ENCODE data around the gene CSF1. TPM values are rescaled to one million over a fixed set of nuclear protein-coding genes. Genes with fewer than 3 reads are reported as not detected.
"Not testable (repeated sequence)": the region's sequence is repeated elsewhere in the genome, so short reads cannot be mapped to it uniquely, and the experiment has no call there.

The CSF1 gene
- total RNA-seq, result 10 to 100 TPM; 46.8 to 95.4 TPM

DNA sequence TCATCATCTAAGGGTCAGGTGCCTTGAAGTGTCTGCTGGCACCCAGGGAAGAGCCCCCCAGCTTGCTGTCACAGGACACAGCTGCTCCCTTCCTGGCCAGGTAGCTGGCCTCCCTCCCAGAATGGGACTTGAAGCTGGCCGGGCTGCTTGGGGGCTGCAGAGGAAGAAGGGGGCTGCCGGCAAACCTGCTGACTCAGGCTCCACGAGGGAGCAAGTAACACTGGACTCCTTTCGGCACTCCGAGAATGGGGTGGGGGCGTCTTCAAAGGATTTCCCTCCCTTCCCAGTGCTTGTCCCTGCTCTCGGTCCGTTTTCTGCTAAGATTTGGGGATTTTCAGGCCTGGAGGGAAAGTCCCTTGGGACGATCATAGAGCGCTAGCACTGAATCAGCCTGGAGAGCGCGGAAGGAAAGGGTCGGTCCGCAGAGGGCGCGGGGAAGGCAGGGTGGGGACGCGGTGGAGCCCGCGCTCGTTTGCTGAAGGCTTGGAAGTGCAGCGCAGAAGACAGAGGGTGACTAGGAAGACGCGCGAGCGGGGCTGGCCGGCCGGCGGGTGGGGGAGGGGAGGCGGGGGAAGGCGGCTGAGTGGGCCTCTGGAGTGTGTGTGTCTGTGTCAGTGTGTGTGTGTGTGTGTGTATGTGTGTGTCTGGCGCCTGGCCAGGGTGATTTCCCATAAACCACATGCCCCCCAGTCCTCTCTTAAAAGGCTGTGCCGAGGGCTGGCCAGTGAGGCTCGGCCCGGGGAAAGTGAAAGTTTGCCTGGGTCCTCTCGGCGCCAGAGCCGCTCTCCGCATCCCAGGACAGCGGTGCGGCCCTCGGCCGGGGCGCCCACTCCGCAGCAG is at the start of gene CSF1:
Gene CSF1 (plus strand): TSS at position 727 of the 840 bp plus-strand sequence. CDS start 175 bp downstream, outside the sequence.
- peak; percentile 59 for ATAC-seq (replicated peaks)
- Mint-ChIP-seq H3K27ac (peak within 1 kb of the TSS; percentile 97), H3K27me3 (no peaks in the 10 kb centered on the region), H3K36me3 (ENCODE audit: low read depth) (peaks cover 59% of the 10 kb centered on the region), H3K4me3 (peak within 1 kb of the TSS; percentile 88), H3K9me3 (no peaks in the 10 kb centered on the region), H3K4me1 (peaks cover 47% of the 10 kb centered on the region)

GRCh38 chr1:109861616-109862015 is 49.0 kb upstream of the CSF1 start:
- H3K9me3 Mint-ChIP-seq, result peaks cover 14% of the 10 kb centered on the region
- not testable (repeated sequence) for H3K36me3 Mint-ChIP-seq (ENCODE audit: low read depth); H3K4me3 Mint-ChIP-seq; H3K4me1 Mint-ChIP-seq; H3K27ac Mint-ChIP-seq; ATAC-seq (replicated peaks); H3K27me3 Mint-ChIP-seq

GRCh38 chr1:109863667-109864046 is 47.0 kb upstream of the CSF1 start:
- no peak for ATAC-seq (replicated peaks)
- Mint-ChIP-seq H3K36me3 (ENCODE audit: low read depth) (no peaks in the 10 kb centered on the region), H3K4me3 (no peak overlapping the region), H3K4me1 (peaks cover 6% of the 10 kb centered on the region), H3K27ac (no peak overlapping the region), H3K9me3 (peaks cover 14% of the 10 kb centered on the region), H3K27me3 (no peaks in the 10 kb centered on the region)

DNA sequence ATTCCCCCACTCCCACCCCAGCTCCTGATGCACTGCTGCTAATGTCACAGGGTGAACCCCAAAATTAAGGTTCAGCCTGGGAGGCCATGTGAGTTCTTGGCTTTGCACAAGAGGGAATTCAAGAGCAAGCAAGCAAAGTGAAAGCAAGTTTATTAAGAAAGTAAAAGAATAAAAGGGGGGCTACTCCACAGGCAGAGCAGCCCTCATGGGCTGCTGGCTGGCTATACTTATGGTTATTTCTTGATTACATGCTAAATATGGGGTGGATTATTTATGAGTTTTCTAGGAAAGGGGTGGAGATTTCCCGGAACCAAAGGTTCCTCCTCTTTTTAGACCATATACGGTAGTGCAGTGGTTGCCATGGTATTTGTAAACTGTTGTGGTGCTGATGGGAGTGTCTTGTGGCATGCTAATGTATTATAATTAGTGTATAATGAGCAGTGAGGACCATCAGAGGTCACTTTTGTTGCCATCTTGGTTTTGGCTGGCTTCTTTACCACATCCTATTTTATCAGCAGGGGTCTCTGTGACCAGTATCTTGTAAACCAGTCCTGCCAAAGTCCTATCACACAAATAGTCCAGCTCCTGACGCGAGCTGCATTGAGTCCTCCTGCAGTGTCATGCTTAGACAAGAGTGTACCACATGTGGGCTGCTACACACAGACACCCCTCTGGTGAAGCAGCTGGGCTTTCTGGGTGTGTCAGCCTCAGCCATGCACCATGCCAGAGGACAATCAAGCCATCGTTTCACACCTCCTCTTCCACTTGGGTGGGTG is 46.4 kb upstream of the CSF1 start:
- no peaks in the 10 kb centered on the region for H3K27me3 Mint-ChIP-seq
- no peak overlapping the region for H3K27ac Mint-ChIP-seq
- ATAC-seq (replicated peaks), result peak; percentile 38
- peaks cover 6% of the 10 kb centered on the region for H3K4me1 Mint-ChIP-seq
- no peak overlapping the region for H3K4me3 Mint-ChIP-seq
- peaks cover 14% of the 10 kb centered on the region for H3K9me3 Mint-ChIP-seq
- H3K36me3 Mint-ChIP-seq (ENCODE audit: low read depth), result no peaks in the 10 kb centered on the region

DNA sequence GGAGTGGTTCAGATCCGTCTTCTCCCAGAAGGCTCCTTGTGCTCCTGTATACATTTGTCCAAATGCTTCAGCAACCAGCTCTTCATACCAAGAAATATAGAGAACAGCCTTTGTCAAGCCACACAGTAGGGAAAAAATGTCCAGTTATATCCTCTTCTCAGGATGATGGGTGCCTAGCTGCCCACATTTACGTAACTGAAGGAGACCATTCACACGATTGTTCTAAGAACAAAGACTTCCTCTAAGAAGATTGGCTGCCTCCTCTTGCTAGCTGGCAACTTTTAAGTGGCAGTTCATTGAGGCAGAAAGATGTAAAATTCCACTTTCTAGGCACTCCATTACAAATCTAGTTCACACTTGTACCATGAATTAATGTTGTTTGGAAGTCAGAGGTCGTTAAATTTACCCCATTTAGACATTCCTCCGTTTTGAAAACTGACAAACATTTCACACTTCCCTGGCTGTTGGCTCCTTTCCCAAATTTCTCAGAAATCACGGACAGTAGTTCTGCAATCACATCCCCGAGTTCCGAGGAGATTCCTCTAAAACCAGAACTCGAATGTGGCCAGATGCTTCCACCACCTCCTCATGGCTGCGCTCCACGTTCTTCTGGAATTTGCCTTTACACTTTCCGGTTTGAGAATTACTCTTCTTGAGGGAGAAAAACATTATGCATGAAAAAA is 45.6 kb upstream of the CSF1 start:
- Mint-ChIP-seq H3K27ac (no peak overlapping the region), H3K36me3 (ENCODE audit: low read depth) (no peaks in the 10 kb centered on the region), H3K4me3 (no peak overlapping the region), H3K9me3 (peaks cover 10% of the 10 kb centered on the region), H3K27me3 (no peaks in the 10 kb centered on the region), H3K4me1 (peaks cover 6% of the 10 kb centered on the region)
- no peak for ATAC-seq (replicated peaks)

- peaks cover 6% of the 10 kb centered on the region for H3K4me1 Mint-ChIP-seq
- H3K9me3 Mint-ChIP-seq, result peaks cover 8% of the 10 kb centered on the region
- no peaks in the 10 kb centered on the region for H3K27me3 Mint-ChIP-seq
- H3K4me3 Mint-ChIP-seq, result no peak overlapping the region
- peak; percentile 38 for ATAC-seq (replicated peaks)
- H3K36me3 Mint-ChIP-seq (ENCODE audit: low read depth), result no peaks in the 10 kb centered on the region
- no peak overlapping the region for H3K27ac Mint-ChIP-seq
Measured at GRCh38 chr1:109866071-109866470, 44.6 kb upstream of the CSF1 start.

DNA sequence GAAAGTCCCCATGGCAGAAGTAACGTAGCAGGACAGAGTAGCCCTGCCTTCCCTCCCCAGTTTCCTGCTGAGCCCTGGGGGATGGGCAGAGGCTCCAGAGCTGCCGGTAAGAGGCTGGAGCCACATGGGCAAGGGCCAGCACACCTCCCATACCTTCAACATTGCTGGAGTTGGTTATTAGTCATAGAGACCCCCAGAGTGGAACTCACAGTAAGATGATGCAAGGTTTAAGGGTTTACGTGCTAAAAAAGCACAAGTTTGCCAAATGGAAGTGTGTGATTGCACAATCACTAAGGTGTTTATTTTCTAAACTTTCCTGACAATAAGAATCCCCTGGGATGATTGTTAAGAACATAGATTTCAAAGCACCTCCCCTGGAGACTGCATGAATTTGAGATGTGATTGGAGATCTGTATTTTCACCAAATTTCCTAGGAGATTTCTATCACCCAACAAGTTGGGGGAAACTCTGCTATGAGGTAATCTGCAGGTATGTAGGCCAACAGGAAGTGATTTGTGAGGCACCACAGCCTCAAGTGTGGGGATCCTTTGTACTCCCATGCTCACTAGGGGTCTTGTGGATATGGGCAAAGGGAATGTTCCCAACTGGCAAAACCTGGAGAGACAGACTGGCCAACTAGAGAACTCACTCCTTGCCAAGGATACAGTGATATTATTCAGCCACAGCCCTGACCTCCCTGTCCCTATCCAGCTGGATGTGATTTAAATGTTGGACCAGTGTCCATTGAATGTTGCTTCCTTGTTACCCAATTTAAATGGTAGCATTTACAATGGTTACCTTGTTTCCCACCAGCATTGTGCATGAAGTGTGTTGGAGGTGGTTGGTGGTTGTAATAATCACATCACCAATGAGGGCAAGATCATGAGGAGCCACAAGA is 37.1 kb upstream of the CSF1 start:
- Mint-ChIP-seq H3K4me3 (peak overlapping the region; percentile 29), H3K27me3 (no peaks in the 10 kb centered on the region), H3K9me3 (peaks cover 3% of the 10 kb centered on the region), H3K27ac (peak overlapping the region; percentile 56), H3K4me1 (peaks cover 28% of the 10 kb centered on the region), H3K36me3 (ENCODE audit: low read depth) (no peaks in the 10 kb centered on the region)
- ATAC-seq (replicated peaks), result no peak

GRCh38 chr1:109874445-109874844 is 36.2 kb upstream of the CSF1 start:
- H3K36me3 Mint-ChIP-seq (ENCODE audit: low read depth), result no peaks in the 10 kb centered on the region
- no peak overlapping the region for H3K4me3 Mint-ChIP-seq
- peaks cover 3% of the 10 kb centered on the region for H3K9me3 Mint-ChIP-seq
- H3K4me1 Mint-ChIP-seq, result peaks cover 28% of the 10 kb centered on the region
- ATAC-seq (replicated peaks), result no peak
- peak overlapping the region; percentile 11 for H3K27ac Mint-ChIP-seq
- no peaks in the 10 kb centered on the region for H3K27me3 Mint-ChIP-seq

GRCh38 chr1:109875874-109876273 is 34.8 kb upstream of the CSF1 start:
- H3K27ac Mint-ChIP-seq, result no peak overlapping the region
- H3K36me3 Mint-ChIP-seq (ENCODE audit: low read depth), result no peaks in the 10 kb centered on the region
- H3K27me3 Mint-ChIP-seq, result no peaks in the 10 kb centered on the region
- ATAC-seq (replicated peaks), result no peak
- H3K4me3 Mint-ChIP-seq, result peak overlapping the region; percentile 5
- peaks cover 28% of the 10 kb centered on the region for H3K4me1 Mint-ChIP-seq
- peaks cover 3% of the 10 kb centered on the region for H3K9me3 Mint-ChIP-seq

- Mint-ChIP-seq H3K4me1 (peaks cover 32% of the 10 kb centered on the region), H3K4me3 (no peak overlapping the region)
- ATAC-seq (replicated peaks), result no peak
Measured at GRCh38 chr1:109876617-109877316, 33.9 kb upstream of the CSF1 start.

GRCh38 chr1:109877317-109877771 is 33.3 kb upstream of the CSF1 start:
- Mint-ChIP-seq H3K27ac (no peak overlapping the region), H3K36me3 (ENCODE audit: low read depth) (no peaks in the 10 kb centered on the region), H3K4me1 (peaks cover 30% of the 10 kb centered on the region), H3K9me3 (peaks cover 3% of the 10 kb centered on the region), H3K27me3 (no peaks in the 10 kb centered on the region), H3K4me3 (no peak overlapping the region)
- no peak for ATAC-seq (replicated peaks)

More at GRCh38 chr1:109876617-109877316, 33.9 kb upstream of the CSF1 start:
- Mint-ChIP-seq H3K27me3 (no peaks in the 10 kb centered on the region), H3K27ac (no peak overlapping the region), H3K9me3 (peaks cover 3% of the 10 kb centered on the region), H3K36me3 (ENCODE audit: low read depth) (no peaks in the 10 kb centered on the region)

DNA sequence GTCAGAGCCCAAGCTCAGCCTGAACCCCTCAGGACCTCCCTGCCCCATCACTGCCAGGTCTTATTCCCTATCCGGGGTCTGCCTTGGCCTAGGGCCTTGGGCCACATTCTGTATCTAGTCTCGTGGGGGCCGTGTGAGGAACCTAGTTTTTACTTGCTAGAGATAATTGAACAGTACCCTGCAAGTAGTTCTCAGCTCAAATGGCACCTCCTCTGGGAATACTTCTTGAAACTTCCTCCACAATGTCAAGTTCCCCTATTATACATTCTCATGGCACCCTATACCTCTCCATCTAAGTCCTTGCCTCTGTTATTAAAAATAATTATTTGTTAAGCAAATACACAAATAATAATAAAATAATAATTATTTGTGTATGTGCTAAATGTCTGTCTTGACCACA is 32.9 kb upstream of the CSF1 start:
- Mint-ChIP-seq H3K36me3 (ENCODE audit: low read depth) (no peaks in the 10 kb centered on the region), H3K27ac (no peak overlapping the region), H3K9me3 (peaks cover 3% of the 10 kb centered on the region), H3K4me1 (peaks cover 26% of the 10 kb centered on the region), H3K27me3 (no peaks in the 10 kb centered on the region), H3K4me3 (no peak overlapping the region)
- ATAC-seq (replicated peaks), result no peak

- Mint-ChIP-seq H3K4me1 (peaks cover 18% of the 10 kb centered on the region), H3K27me3 (no peaks in the 10 kb centered on the region), H3K27ac (no peak overlapping the region), H3K9me3 (peaks cover 3% of the 10 kb centered on the region), H3K4me3 (no peak overlapping the region), H3K36me3 (ENCODE audit: low read depth) (no peaks in the 10 kb centered on the region)
- ATAC-seq (replicated peaks), result no peak
Measured at GRCh38 chr1:109878531-109879104, 32.0 kb upstream of the CSF1 start.
